ENCODE data around the gene TACC2. TPM values are rescaled to one million over a fixed set of nuclear protein-coding genes. Genes with fewer than 3 reads are reported as not detected.
"Not testable (repeated sequence)": the region's sequence is repeated elsewhere in the genome, so short reads cannot be mapped to it uniquely, and the experiment has no call there.

The TACC2 gene
- total RNA-seq, 1 donor from 2014 or later, result 13.4 TPM

GRCh38 chr10:121965996-121966395 lies 23.0 kb upstream of the TACC2 start:
- TF ChIP-seq, protein P1, sequence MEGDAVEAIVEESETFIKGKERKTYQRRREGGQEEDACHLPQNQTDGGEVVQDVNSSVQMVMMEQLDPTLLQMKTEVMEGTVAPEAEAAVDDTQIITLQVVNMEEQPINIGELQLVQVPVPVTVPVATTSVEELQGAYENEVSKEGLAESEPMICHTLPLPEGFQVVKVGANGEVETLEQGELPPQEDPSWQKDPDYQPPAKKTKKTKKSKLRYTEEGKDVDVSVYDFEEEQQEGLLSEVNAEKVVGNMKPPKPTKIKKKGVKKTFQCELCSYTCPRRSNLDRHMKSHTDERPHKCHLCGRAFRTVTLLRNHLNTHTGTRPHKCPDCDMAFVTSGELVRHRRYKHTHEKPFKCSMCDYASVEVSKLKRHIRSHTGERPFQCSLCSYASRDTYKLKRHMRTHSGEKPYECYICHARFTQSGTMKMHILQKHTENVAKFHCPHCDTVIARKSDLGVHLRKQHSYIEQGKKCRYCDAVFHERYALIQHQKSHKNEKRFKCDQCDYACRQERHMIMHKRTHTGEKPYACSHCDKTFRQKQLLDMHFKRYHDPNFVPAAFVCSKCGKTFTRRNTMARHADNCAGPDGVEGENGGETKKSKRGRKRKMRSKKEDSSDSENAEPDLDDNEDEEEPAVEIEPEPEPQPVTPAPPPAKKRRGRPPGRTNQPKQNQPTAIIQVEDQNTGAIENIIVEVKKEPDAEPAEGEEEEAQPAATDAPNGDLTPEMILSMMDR (IDR thresholded peaks at IDR 0.05; ENCODE audit: insufficient read depth, low read length, severe bottlenecking), result no peak
- DNase-seq (ENCODE audit: low read depth) (no peak), FAIRE-seq (no peak)
- H3K4me3 ChIP-seq (ENCODE audit: low read depth, low read length), result no peak overlapping the region
- H3K36me3 ChIP-seq (ENCODE audit: control insufficient read depth, insufficient read depth, low read length), result peaks cover 10% of the 10 kb centered on the region
- no peaks in the 10 kb centered on the region for H3K27me3 ChIP-seq (ENCODE audit: control insufficient read depth, insufficient read depth, low read length)

DNA sequence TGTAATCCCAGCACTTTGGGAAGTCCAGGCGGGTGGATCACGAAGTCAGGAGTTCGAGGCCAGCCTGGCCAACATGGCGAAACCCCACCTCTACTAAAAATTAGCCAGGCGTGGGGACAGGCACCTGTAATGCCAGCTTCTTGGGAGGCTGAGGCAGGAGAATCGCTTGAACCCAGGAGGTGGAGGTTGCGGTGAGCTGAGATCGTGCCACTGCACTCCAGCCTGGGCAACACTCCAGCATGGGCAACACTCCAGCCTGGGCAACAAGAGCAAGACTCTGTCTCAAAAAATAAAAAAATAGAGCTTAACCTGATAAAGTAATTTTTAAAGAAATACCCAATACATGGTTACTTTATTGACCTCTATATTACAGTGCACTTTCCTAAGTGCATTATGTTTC lies 19.9 kb upstream of the TACC2 start:
- H3K4me3 ChIP-seq (ENCODE audit: low read depth, low read length); FAIRE-seq; DNase-seq (ENCODE audit: low read depth); H3K27me3 ChIP-seq (ENCODE audit: control insufficient read depth, insufficient read depth, low read length); H3K36me3 ChIP-seq (ENCODE audit: control insufficient read depth, insufficient read depth, low read length): not testable (repeated sequence)

- FAIRE-seq, result no peak
- Histone ChIP-seq H3K4me3 (ENCODE audit: low read depth, low read length) (peak overlapping the region; percentile 76), H3K36me3 (ENCODE audit: control insufficient read depth, insufficient read depth, low read length) (peaks cover 3% of the 10 kb centered on the region), H3K27me3 (ENCODE audit: control insufficient read depth, insufficient read depth, low read length) (no peaks in the 10 kb centered on the region)
- TF ChIP-seq, protein P1 (IDR thresholded peaks at IDR 0.05; ENCODE audit: insufficient read depth, low read length, severe bottlenecking), result peak; percentile 4
- DNase-seq (ENCODE audit: low read depth), result no peak
These were observed 14.9 kb upstream of the TACC2 start for GRCh38 chr10:121974019-121974534.

- DNase-seq (ENCODE audit: low read depth) (peak; percentile 43), FAIRE-seq (no peak)
- H3K27me3 ChIP-seq (ENCODE audit: control insufficient read depth, insufficient read depth, low read length), result no peaks in the 10 kb centered on the region
- H3K4me3 ChIP-seq (ENCODE audit: low read depth, low read length), result peak within 1 kb of the TSS; percentile 76
- peaks cover 3% of the 10 kb centered on the region for H3K36me3 ChIP-seq (ENCODE audit: control insufficient read depth, insufficient read depth, low read length)
- TF ChIP-seq, protein P1 (IDR thresholded peaks at IDR 0.05; ENCODE audit: insufficient read depth, low read length, severe bottlenecking), result no peak
These were observed 14.2 kb upstream of the TACC2 start, which contains the start of gene NSMCE4A for GRCh38 chr10:121974535-121975294. TSS of gene NSMCE4A (minus strand) at chr10:121975217. CDS start at chr10:121975165, 52 bp downstream.

DNA sequence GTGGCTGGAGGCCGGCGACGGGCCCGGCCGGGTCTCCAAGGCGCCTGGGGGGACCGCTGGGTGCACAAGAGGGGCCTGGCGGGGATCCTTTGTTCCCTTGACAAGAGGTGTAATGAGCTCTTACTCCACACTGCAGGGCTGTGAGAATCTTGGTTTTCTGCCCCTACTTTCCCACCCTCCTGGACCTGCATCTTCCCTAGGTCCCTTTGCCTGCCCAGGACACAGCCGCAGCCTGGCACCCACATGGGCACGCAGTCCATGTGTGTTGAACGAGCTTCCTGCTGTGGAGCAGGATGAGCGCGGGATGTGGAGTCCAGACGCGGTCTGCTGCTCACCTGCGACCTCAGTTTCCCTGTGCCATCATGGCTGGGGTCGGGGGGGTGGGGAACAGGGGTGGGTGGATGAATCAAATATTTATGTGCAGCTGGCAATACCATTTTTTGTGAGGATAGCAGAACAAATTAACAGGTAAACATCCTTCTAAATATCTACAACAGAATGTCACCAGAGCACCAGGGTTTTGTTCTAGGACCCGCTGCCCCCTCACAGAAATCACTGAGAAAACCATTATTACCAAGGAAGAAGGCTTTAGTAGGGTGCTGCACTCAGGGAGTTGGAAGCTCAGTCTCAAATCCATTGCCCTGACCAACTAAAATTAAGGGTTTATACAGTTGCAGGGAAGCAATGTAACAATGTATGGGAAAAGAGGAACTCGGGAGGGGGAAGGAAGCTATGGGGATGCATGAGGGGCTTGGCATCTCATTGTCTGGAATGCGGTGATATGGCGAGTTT lies 13.5 kb upstream of the TACC2 start:
- Histone ChIP-seq H3K4me3 (ENCODE audit: low read depth, low read length) (peak overlapping the region; percentile 76), H3K27me3 (ENCODE audit: control insufficient read depth, insufficient read depth, low read length) (no peaks in the 10 kb centered on the region), H3K36me3 (ENCODE audit: control insufficient read depth, insufficient read depth, low read length) (peaks cover 2% of the 10 kb centered on the region)
- DNase-seq (ENCODE audit: low read depth) (no peak), FAIRE-seq (no peak)
- TF ChIP-seq, protein P1 (IDR thresholded peaks at IDR 0.05; ENCODE audit: insufficient read depth, low read length, severe bottlenecking), result peak; percentile 71

- Histone ChIP-seq H3K27me3 (ENCODE audit: control insufficient read depth, insufficient read depth, low read length) (no peaks in the 10 kb centered on the region), H3K4me3 (ENCODE audit: low read depth, low read length) (no peak overlapping the region), H3K36me3 (ENCODE audit: control insufficient read depth, insufficient read depth, low read length) (no peaks in the 10 kb centered on the region)
- TF ChIP-seq, protein P1 (IDR thresholded peaks at IDR 0.05; ENCODE audit: insufficient read depth, low read length, severe bottlenecking), result no peak
- no peak for DNase-seq (ENCODE audit: low read depth)
- FAIRE-seq, result no peak
These were observed 12.4 kb upstream of the TACC2 start for GRCh38 chr10:121976607-121977006.
